WERI-Rb-1 (cell line): Measurements from ENCODE around the gene MCF2.
"Not testable (repeated sequence)": the region's sequence is repeated elsewhere in the genome, so short reads cannot be mapped to it uniquely, and the experiment has no call there.

Experiments
- DNase-seq: peaks from one replicate; pipeline ENCODE4 v3.0.0-alpha.2; 2020
- H3K27ac ChIP-seq: fragments of 250-450 bp; sonication (Bioruptor Pico); 2 replicates; pipeline ENCODE4 v1.5.1; 2020; ENCODE audit warnings: mild to moderate bottlenecking, moderate library complexity
- H3K27me3 ChIP-seq: fragments of 250-450 bp; sonication (Bioruptor Pico); 2 replicates; pipeline ENCODE4 v1.5.1; 2021; ENCODE audit warnings: mild to moderate bottlenecking, low read depth, moderate library complexity; ENCODE audit not compliant: insufficient read depth, severe bottlenecking
- H3K36me3 ChIP-seq: fragments of 250-450 bp; sonication (Bioruptor Pico); 2 replicates; pipeline ENCODE4 v1.5.1; 2020; ENCODE audit warnings: mild to moderate bottlenecking, moderate library complexity
- H3K4me3 ChIP-seq: 2 replicates; pipeline ENCODE4 v1.5.1; 2011; ENCODE audit warnings: low read depth, mild to moderate bottlenecking, control low read depth, low read length
- H3K9me3 ChIP-seq: fragments of 250-450 bp; sonication (Bioruptor Pico); 2 replicates; pipeline ENCODE4 v1.5.1; 2021; ENCODE audit warnings: mild to moderate bottlenecking, moderate library complexity; ENCODE audit not compliant: severe bottlenecking
- TF ChIP-seq, protein P1 (sequence below): IDR thresholded peaks from 2 replicates; pipeline ENCODE4 v1.5.1; 2011; ENCODE audit warnings: low read depth, mild to moderate bottlenecking, control low read depth, inconsistent platforms, low read length

Gene MCF2

DNA sequence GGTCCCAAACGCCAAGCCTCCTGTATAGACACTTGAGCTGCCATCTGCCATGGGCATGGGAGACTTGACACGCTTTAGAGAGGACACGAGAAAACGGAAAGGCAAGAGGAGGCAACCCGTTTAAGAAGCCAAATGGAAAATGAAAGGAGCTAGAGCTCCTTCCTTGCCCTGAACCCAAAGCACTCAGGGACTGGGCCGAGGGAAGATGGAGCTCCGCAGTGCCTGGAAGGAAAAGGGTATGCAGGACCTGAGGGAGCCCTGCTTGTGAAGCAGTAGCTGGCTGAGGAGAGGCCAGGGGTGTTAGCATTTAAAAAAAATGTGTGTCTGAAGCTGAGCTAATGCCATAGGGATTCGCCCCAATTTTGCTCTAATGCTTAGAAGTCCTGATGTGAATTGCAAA, 15.1 kb downstream of the MCF2 start:
- TF ChIP-seq, protein P1, sequence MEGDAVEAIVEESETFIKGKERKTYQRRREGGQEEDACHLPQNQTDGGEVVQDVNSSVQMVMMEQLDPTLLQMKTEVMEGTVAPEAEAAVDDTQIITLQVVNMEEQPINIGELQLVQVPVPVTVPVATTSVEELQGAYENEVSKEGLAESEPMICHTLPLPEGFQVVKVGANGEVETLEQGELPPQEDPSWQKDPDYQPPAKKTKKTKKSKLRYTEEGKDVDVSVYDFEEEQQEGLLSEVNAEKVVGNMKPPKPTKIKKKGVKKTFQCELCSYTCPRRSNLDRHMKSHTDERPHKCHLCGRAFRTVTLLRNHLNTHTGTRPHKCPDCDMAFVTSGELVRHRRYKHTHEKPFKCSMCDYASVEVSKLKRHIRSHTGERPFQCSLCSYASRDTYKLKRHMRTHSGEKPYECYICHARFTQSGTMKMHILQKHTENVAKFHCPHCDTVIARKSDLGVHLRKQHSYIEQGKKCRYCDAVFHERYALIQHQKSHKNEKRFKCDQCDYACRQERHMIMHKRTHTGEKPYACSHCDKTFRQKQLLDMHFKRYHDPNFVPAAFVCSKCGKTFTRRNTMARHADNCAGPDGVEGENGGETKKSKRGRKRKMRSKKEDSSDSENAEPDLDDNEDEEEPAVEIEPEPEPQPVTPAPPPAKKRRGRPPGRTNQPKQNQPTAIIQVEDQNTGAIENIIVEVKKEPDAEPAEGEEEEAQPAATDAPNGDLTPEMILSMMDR, result no peak
- peaks cover 50% of the 10 kb centered on the region for H3K27me3 ChIP-seq
- H3K9me3 ChIP-seq, result no peaks in the 10 kb centered on the region
- DNase-seq, result no peak
- H3K4me3 ChIP-seq, result no peak overlapping the region
- no peaks in the 10 kb centered on the region for H3K36me3 ChIP-seq
- no peak overlapping the region for H3K27ac ChIP-seq

DNA sequence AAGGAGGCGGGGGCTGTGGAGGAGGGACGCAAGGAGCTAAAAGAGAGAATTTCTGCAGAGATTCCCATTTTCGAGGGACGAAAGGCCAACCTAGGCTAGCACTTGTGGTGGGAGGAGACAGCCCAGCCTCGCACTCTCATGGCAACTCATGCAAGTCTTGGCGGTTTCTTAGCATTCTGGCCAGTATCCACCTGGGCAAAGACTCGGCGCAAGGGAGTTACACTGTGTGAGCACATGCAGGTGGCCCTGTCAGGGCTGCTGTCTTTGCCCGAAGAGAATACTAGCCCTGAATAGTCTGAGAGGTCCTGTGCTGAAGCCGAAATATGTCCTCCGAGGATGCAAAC, 15.5 kb downstream of the MCF2 start:
- Histone ChIP-seq H3K4me3 (no peak overlapping the region), H3K27ac (no peak overlapping the region), H3K36me3 (no peaks in the 10 kb centered on the region), H3K27me3 (peaks cover 54% of the 10 kb centered on the region), H3K9me3 (no peaks in the 10 kb centered on the region)
- DNase-seq, result no peak
- TF ChIP-seq, protein P1, result no peak

DNA sequence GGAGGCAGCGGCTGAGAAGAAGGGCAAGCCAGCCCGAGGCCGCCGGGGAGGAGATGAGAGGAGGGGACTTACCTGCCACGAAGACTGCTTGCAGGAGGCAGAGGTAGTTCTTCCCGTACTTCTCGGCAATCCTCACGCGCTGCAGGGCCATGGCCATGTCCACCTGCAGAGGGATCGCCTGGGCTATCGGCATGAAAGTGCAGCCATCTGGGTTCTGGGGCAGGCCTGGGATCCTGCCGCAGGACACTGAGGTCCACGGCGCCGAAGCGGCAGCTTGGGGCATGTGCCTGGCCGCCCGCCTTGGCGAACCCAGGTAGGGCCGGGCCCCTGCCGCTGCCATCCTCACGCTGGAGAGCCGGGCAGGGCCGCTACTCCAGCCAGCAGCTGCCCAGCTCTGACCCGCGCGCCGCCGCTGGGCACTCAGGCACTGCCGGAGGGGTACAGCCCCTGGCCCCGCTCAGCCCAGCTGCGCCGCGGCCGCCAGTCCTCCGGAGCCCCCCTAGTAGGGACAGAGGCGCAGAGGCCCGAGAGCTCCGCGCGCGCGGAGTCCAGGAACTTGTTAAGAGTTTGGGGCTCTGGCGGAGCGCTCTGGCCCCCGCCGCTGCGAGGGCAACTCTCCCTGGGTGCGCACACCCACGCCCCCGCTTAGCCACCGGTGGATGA, 16.0 kb downstream of the MCF2 start:
- peaks cover 58% of the 10 kb centered on the region for H3K27me3 ChIP-seq
- H3K36me3 ChIP-seq, result no peaks in the 10 kb centered on the region
- TF ChIP-seq, protein P1, result no peak
- H3K4me3 ChIP-seq, result no peak overlapping the region
- H3K9me3 ChIP-seq, result no peaks in the 10 kb centered on the region
- H3K27ac ChIP-seq, result no peak overlapping the region
- no peak for DNase-seq

DNA sequence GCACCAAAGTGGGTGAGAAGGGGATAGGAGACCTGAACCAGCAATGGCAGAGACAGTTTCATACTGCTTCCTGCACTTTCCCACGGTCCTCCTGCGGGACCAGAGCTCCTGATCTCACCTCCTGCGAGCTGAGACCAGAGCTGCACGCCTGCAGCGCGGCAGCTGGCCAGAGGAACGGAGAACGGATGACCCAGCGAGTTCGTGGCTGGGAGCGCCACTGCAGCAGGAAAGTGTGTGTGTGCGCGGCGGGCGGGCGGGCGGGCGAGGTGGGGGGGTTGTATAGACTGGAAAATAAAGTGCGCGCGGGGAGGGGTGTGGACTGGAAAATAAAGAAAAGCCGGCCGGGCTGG, 16.5 kb downstream of the MCF2 start:
- Histone ChIP-seq H3K27me3 (peaks cover 63% of the 10 kb centered on the region), H3K4me3 (no peak overlapping the region)
- no peak for DNase-seq

DNA sequence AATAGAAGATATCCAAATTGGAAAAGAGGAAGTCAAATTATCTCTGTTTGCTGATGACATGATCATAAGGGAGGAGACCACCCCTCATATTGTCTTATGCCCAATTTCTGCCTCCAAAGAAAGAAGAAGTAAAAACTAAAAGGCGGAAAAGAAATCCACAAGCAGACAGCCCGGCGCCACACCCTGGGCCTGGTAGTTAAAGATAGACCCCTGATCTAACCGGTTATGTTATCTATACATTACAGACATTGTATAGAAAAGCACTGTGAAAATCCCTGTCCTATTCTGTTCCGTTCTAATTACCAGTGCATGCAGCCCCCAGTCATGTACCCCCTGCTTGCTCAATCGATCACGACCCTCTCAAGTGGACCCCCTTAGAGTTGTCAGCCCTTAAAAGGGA, 22.8 kb downstream of the MCF2 start:
- not testable (repeated sequence) for H3K36me3 ChIP-seq, H3K4me3 ChIP-seq, H3K9me3 ChIP-seq, H3K27ac ChIP-seq, DNase-seq
- H3K27me3 ChIP-seq, result peaks cover 59% of the 10 kb centered on the region

More for the DNA sequence above, 16.5 kb downstream of the MCF2 start:
- H3K9me3 ChIP-seq, result no peaks in the 10 kb centered on the region
- H3K36me3 ChIP-seq, result no peaks in the 10 kb centered on the region
- TF ChIP-seq, protein P1, result no peak
- H3K27ac ChIP-seq, result no peak overlapping the region

DNA sequence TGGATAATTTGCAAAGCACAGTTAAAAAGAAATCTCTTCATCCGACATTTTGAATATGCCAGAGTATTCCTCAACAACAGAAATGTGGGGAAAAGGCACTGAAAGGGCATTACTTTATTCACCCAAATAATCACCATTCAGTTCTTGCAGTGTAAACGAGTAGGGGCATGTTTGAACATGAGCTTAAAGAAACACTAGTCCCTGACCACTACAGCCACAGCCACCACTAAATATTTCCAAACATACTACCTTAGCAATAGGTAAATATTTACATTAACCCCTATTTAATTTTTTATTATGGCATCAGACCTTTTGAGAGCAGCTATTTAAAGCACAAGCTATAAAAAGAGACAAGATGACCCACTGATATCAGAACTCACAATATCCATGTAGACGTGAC, 27.6 kb downstream of the MCF2 start:
- Histone ChIP-seq H3K27ac (no peak overlapping the region), H3K9me3 (peaks cover 2% of the 10 kb centered on the region), H3K4me3 (no peak overlapping the region), H3K27me3 (peaks cover 41% of the 10 kb centered on the region), H3K36me3 (no peaks in the 10 kb centered on the region)
- DNase-seq, result no peak
- TF ChIP-seq, protein P1, result no peak
